Measurements from ENCODE around the gene ANKLE2. TPM values are rescaled to one million over a fixed set of nuclear protein-coding genes. Genes with fewer than 3 reads are reported as not detected.

The ANKLE2 gene
- total and polyA plus RNA-seq, 2 of the 13 experiments (the other 11 are each of a cell fraction or from before 2014, with no cell fraction given): 35.3 to 37.1 TPM

DNA sequence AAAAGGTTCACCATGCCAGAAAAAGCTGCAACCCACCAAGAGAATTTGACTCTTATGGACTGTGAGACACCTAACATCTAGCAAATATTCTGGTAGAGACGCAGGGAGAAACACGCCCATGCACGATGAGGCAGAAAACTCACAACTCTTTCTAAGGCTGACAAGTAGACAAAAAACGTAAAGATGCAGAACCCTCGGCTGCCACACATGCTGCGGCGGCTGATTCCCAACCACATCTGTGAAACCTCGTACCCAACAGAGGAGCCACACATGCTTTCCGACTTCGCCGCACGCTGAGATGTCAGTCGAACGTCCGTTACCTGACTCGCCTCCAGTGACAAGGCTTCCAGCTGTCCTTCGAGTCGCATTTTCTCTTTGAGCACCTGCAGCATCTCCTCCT is 45.2 kb upstream of the ANKLE2 start (continued):
- no peak for TF ChIP-seq ZNF766 (CRISPR knock-in tag; IDR thresholded peaks at IDR 0.05; ENCODE audit: borderline replicate concordance)
- TF ChIP-seq, protein P1, sequence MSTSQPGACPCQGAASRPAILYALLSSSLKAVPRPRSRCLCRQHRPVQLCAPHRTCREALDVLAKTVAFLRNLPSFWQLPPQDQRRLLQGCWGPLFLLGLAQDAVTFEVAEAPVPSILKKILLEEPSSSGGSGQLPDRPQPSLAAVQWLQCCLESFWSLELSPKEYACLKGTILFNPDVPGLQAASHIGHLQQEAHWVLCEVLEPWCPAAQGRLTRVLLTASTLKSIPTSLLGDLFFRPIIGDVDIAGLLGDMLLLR (CRISPR knock-in tag; IDR thresholded peaks at IDR 0.05): no peak

DNA sequence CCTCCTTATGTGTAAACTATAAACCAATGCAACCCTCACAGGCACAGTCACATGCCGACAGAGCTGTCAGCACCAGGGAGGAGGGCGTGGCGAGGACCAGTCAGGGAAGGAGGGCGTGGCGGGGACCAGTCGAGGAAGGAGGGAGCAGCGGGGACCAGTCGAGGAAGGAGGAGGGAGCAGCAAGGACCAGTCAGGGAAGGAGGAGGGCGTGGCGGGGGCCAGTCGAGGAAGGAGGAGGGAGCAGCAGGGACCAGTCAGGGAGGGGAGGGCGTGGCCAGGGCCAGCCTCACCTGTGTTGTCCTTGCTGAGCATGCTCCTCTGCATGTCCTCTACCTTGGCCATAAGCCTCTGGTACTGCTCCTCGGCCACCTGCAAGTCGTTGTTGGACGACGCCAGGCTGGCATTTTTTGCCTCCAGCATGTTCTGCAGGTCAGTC is 42.8 kb upstream of the ANKLE2 start:
- no peak overlapping the region for H3K27ac ChIP-seq (ENCODE audit: extremely low read length, insufficient read depth, low read length)
- no peak overlapping the region for H3K9ac ChIP-seq (ENCODE audit: insufficient read depth, low read depth, low read length)
- 0 out of 2 replicates have a peak, but pooled peaks cover 7% of the 10 kb centered on the region for H4K20me1 ChIP-seq (ENCODE audit: insufficient read depth, low read length)
- no peaks in the 10 kb centered on the region for H3K9me3 ChIP-seq (ENCODE audit: low read length)
- H3K4me1 ChIP-seq (ENCODE audit: insufficient read depth, low read length): no peaks in the 10 kb centered on the region
- POLR2A ChIA-PET: no interaction called here
- DNase-seq (ENCODE audit: low spot score) (no peak), ATAC-seq (peak; percentile 17; the same call in 1 of the 3 replicates), FAIRE-seq (no peak)
- peaks cover 6% of the 10 kb centered on the region for H3K79me2 ChIP-seq (ENCODE audit: insufficient read depth, low read length)
- no peak for TF ChIP-seq KLF15 (CRISPR knock-in tag; IDR thresholded peaks at IDR 0.05; ENCODE audit: borderline replicate concordance)
- TF ChIP-seq, protein P2, sequence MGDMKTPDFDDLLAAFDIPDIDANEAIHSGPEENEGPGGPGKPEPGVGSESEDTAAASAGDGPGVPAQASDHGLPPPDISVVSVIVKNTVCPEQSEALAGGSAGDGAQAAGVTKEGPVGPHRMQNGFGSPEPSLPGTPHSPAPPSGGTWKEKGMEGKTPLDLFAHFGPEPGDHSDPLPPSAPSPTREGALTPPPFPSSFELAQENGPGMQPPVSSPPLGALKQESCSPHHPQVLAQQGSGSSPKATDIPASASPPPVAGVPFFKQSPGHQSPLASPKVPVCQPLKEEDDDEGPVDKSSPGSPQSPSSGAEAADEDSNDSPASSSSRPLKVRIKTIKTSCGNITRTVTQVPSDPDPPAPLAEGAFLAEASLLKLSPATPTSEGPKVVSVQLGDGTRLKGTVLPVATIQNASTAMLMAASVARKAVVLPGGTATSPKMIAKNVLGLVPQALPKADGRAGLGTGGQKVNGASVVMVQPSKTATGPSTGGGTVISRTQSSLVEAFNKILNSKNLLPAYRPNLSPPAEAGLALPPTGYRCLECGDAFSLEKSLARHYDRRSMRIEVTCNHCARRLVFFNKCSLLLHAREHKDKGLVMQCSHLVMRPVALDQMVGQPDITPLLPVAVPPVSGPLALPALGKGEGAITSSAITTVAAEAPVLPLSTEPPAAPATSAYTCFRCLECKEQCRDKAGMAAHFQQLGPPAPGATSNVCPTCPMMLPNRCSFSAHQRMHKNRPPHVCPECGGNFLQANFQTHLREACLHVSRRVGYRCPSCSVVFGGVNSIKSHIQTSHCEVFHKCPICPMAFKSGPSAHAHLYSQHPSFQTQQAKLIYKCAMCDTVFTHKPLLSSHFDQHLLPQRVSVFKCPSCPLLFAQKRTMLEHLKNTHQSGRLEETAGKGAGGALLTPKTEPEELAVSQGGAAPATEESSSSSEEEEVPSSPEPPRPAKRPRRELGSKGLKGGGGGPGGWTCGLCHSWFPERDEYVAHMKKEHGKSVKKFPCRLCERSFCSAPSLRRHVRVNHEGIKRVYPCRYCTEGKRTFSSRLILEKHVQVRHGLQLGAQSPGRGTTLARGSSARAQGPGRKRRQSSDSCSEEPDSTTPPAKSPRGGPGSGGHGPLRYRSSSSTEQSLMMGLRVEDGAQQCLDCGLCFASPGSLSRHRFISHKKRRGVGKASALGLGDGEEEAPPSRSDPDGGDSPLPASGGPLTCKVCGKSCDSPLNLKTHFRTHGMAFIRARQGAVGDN (CRISPR knock-in tag; IDR thresholded peaks at IDR 0.05): peak; percentile 15
- no peak for TF ChIP-seq PHF20 (CRISPR knock-in tag; IDR thresholded peaks at IDR 0.05)
- TF ChIP-seq ZNF44 (CRISPR knock-in tag; IDR thresholded peaks at IDR 0.05): no peak
- 89% methylated on average over 12 of the region's 16 CpGs for WGBS (ENCODE audit: low lambda C conversion rate)
- CTCF ChIA-PET (ENCODE audit: low intra/inter-chr PET ratio, low total read pairs): no interaction called here
- no peak overlapping the region for H3K4me2 ChIP-seq (ENCODE audit: low read depth, low read length)
- H2AFZ ChIP-seq (ENCODE audit: low read length): no peak overlapping the region
- no TSS peak for BruUV-seq (replicated peaks)
- in situ Hi-C loops (cut with HindIII; ENCODE audit: extremely low pct_ligation_motif_present, low pct_unique_long_range_greater_than_20kb) (no loop called here), intact Hi-C loops (cut with micrococcal nuclease; ENCODE audit: unreplicated experiment) (no loop called here)
- peaks cover 42 to 76% of the 10 kb centered on the region in 2 experiments for H3K36me3 ChIP-seq (replicated peaks in 1 of 2; ENCODE audit: control insufficient read depth in 1 of 2, insufficient read depth in 2 of 2, low read length in 2 of 2)
- H3K4me3 ChIP-seq (replicated peaks in 1 of 3; ENCODE audit: insufficient read depth in 1 of 3, low read depth in 2 of 3, low read length in 3 of 3): no peak overlapping the region
- no peaks in the 10 kb centered on the region for H3K27me3 ChIP-seq (ENCODE audit: control insufficient read depth in 1 of 2, insufficient read depth in 2 of 2, low read length in 2 of 2)
